PC-9 (cell line): ENCODE measurements around the gene FAM236C.
"Not testable (repeated sequence)": the region's sequence is repeated elsewhere in the genome, so short reads cannot be mapped to it uniquely, and the experiment has no call there.

ENCODE experiments used
- CTCF ChIP-seq: fragments of 200-600 bp; sonication (generic); conservative IDR thresholded peaks from 2 replicates; pipeline ENCODE4 v1.6.1; 2017; ENCODE audit warnings: mixed run types, antibody characterized with exemption, mild to moderate bottlenecking, moderate library complexity
- EZH2 ChIP-seq: fragments of 200-600 bp; sonication (generic); IDR thresholded peaks from 2 replicates; pipeline ENCODE4 v1.8.0; 2017; ENCODE audit warnings: antibody characterized with exemption, low read depth

DNA sequence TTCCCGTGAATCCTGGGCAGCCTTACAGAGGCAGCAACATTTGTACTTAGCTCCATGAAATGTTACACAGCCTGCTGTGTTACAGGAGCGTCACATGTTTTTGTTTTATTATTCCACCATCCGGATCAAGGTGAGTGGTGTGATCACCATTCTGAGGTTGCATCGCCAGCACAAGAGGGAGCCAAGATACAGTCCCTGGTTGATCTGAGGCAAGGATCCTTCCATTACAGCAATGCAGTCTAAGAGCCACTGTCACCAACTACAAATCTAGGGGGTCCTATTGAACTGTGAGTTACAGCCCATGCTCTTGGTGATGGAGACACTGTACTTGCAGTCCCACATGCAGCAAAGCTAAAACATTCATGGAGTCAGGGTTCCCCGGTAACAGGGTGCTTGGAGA is 3.7 kb downstream of the FAM236C start:
- TF ChIP-seq EZH2, CTCF: not testable (repeated sequence)
